IMR-90 (cell line): ENCODE results near the gene KCNK7. TPM values are rescaled to one million over a fixed set of nuclear protein-coding genes. Genes with fewer than 3 reads are reported as not detected.

ENCODE experiments used
- ATAC-seq: fragments of 200-7000 bp; cut with Tn5 transposase; 2 replicates; pipeline ENCODE4 v1.9.1; 2020; ENCODE audit warnings: low read depth, mild to moderate bottlenecking, moderate library complexity
- BruUV-seq: library from RNA; stranded (reverse); fragments of 400-500 nt; replicated peaks from 2 replicates; lab custom pipeline; 2021; lab: Mats Ljungman, UMichigan
- CTCF ChIA-PET: fragments of 300-600 bp; formaldehyde crosslinking; extraction: SDS; loops from one replicate; lab custom pipeline; 2021; ENCODE audit warnings: antibody characterized with exemption; lab: Yijun Ruan, JAX
- POLR2A ChIA-PET: fragments of 300-600 bp; sonication (Branson Sonifier 250); formaldehyde crosslinking; loops from one replicate; lab custom pipeline; 2022; ENCODE audit warnings: antibody characterized with exemption; ENCODE audit not compliant: unreplicated experiment; lab: Charles Lee
- DNase-seq: peaks from one replicate; pipeline ENCODE4 v3.0.0; 2013
- H2AFZ ChIP-seq: replicated peaks from 2 replicates; pipeline ENCODE3; 2013; ENCODE audit warnings: low read length, mild to moderate bottlenecking; ENCODE audit not compliant: poor library complexity
- H2AK5ac ChIP-seq: 2 replicates; pipeline ENCODE4 v1.6.1; 2013; ENCODE audit warnings: low read depth, low read length, inconsistent platforms
- H2AK9ac ChIP-seq: replicated peaks from 2 replicates; pipeline ENCODE3; 2013; ENCODE audit warnings: mild to moderate bottlenecking, low read depth, low read length, moderate library complexity; ENCODE audit not compliant: poor library complexity
- H2BK120ac ChIP-seq: 2 replicates; pipeline ENCODE4 v1.6.1; 2013; ENCODE audit warnings: low read depth, low read length, inconsistent platforms
- H2BK15ac ChIP-seq: 3 replicates; pipeline ENCODE4 v1.6.1; 2013; ENCODE audit warnings: low read depth, low read length, inconsistent platforms
- H2BK20ac ChIP-seq: 2 replicates; pipeline ENCODE4 v1.6.1; 2013; ENCODE audit warnings: low read depth, mild to moderate bottlenecking, inconsistent platforms, low read length, moderate library complexity
- H2BK5ac ChIP-seq: 2 replicates; pipeline ENCODE4 v1.6.1; 2013; ENCODE audit warnings: mild to moderate bottlenecking, low read depth, low read length, inconsistent platforms; ENCODE audit not compliant: poor library complexity, severe bottlenecking
- H3K14ac ChIP-seq: replicated peaks from 2 replicates; pipeline ENCODE4 v1.6.1; 2013; ENCODE audit warnings: low read depth, low read length, inconsistent platforms
- H3K18ac ChIP-seq: 2 replicates; pipeline ENCODE4 v1.6.1; 2013; ENCODE audit warnings: low read depth, low read length, control low read depth
- H3K23ac ChIP-seq: 2 replicates; pipeline ENCODE4 v1.6.1; 2013; ENCODE audit warnings: low read depth, low read length, inconsistent platforms
- H3K27ac ChIP-seq: 2 replicates; pipeline ENCODE4 v1.5.1; 2013; ENCODE audit warnings: mild to moderate bottlenecking, control low read depth, low read length; ENCODE audit not compliant: insufficient read depth
- H3K27me3 ChIP-seq: 2 replicates; pipeline ENCODE4 v1.6.1; 2013; ENCODE audit warnings: low read length; ENCODE audit not compliant: control insufficient read depth, insufficient read depth
- H3K36me3 ChIP-seq: 2 replicates; pipeline ENCODE4 v1.6.1; 2013; ENCODE audit warnings: low read length, mixed read lengths; ENCODE audit not compliant: control insufficient read depth, insufficient read depth
- H3K4ac ChIP-seq: 2 replicates; pipeline ENCODE4 v1.6.1; 2013; ENCODE audit warnings: low read depth, low read length, inconsistent platforms
- H3K4me1 ChIP-seq: 2 replicates; pipeline ENCODE4 v1.6.1; 2013; ENCODE audit warnings: low read length, mixed read lengths; ENCODE audit not compliant: control insufficient read depth, insufficient read depth
- H3K4me2 ChIP-seq: 2 replicates; pipeline ENCODE4 v1.6.1; 2013; ENCODE audit warnings: low read depth, mild to moderate bottlenecking, control low read depth, low read length, moderate library complexity
- H3K4me3 ChIP-seq: 2 replicates; pipeline ENCODE4 v1.5.1; 2013; ENCODE audit warnings: low read depth, mild to moderate bottlenecking, control low read depth, low read length, moderate library complexity; ENCODE audit not compliant: insufficient read depth
- H3K56ac ChIP-seq: 2 replicates; pipeline ENCODE4 v1.6.1; 2013; ENCODE audit warnings: low read length, inconsistent platforms; ENCODE audit not compliant: insufficient read depth; ENCODE audit errors: extremely low read depth
- H3K79me1 ChIP-seq, 2 experiments: 2 replicates each; pipeline ENCODE4 v1.6.1; 2013; ENCODE audit warnings: low read length in 2 of 2, inconsistent platforms in 1 of 2, low read depth in 1 of 2
- H3K9ac ChIP-seq: 2 replicates; pipeline ENCODE4 v1.6.1; 2013; ENCODE audit warnings: low read depth, low read length, control low read depth
- H3K9me1 ChIP-seq: 2 replicates; pipeline ENCODE4 v1.6.1; 2013; ENCODE audit warnings: low read length, inconsistent platforms; ENCODE audit not compliant: insufficient read depth
- H3K9me3 ChIP-seq: 2 replicates; pipeline ENCODE4 v1.6.1; 2013; ENCODE audit warnings: low read length; ENCODE audit not compliant: control insufficient read depth, insufficient read depth
- H4K20me1 ChIP-seq: 2 replicates; pipeline ENCODE4 v1.6.1; 2013; ENCODE audit warnings: low read length, inconsistent platforms; ENCODE audit not compliant: insufficient read depth
- H4K5ac ChIP-seq: 2 replicates; pipeline ENCODE4 v1.6.1; 2013; ENCODE audit warnings: mild to moderate bottlenecking, low read depth, low read length, control low read depth
- H4K8ac ChIP-seq, 2 experiments: 2 replicates each; pipeline ENCODE4 v1.6.1; 2013; ENCODE audit warnings: low read depth in 2 of 2, low read length in 2 of 2, control low read depth in 1 of 2, inconsistent platforms in 1 of 2
- H4K91ac ChIP-seq: 2 replicates; pipeline ENCODE4 v1.6.1; 2013; ENCODE audit warnings: low read depth, low read length, inconsistent platforms; ENCODE audit not compliant: insufficient read depth
- BHLHE40 ChIP-seq: fragments of 150-350 bp; IDR thresholded peaks from 2 replicates; pipeline ENCODE4 v1.6.1; 2016; ENCODE audit warnings: mild to moderate bottlenecking, low read depth, low read length
- CHD1 ChIP-seq: IDR thresholded peaks from 2 replicates; pipeline ENCODE4 v1.6.1; 2012; ENCODE audit warnings: low read depth, low read length, improper control_type of control experiment
- MAZ ChIP-seq: IDR thresholded peaks from 2 replicates; pipeline ENCODE4 v1.6.1; 2012; ENCODE audit warnings: low read depth, mild to moderate bottlenecking, low read length, improper control_type of control experiment, moderate library complexity, borderline replicate concordance
- MXI1 ChIP-seq: IDR thresholded peaks from 2 replicates; pipeline ENCODE4 v1.6.1; 2012; ENCODE audit warnings: low read depth, mild to moderate bottlenecking, low read length, moderate library complexity, borderline replicate concordance
- NFE2L2 ChIP-seq: fragments of 150-350 bp; IDR thresholded peaks from 2 replicates; pipeline ENCODE4 v1.6.1; 2016; ENCODE audit warnings: low read depth, mild to moderate bottlenecking, low read length
- RAD21 ChIP-seq: IDR thresholded peaks from 2 replicates; pipeline ENCODE4 v1.6.1; 2012; ENCODE audit warnings: low read length, improper control_type of control experiment
- SMC3 ChIP-seq: fragments of 150-350 bp; IDR thresholded peaks from 2 replicates; pipeline ENCODE4 v1.6.1; 2016; ENCODE audit warnings: low read depth, mild to moderate bottlenecking, antibody characterized with exemption, low read length, moderate library complexity
- WGBS, 2 experiments: methylation state at CpG; one replicate each; pipeline versions ENCODE4 v1.1.5 to v1.1.7; 2013; ENCODE audit warnings: missing lambda C conversion rate in 2 of 2; ENCODE audit not compliant: insufficient read length in 1 of 2; ENCODE audit errors: extremely low coverage in 2 of 2; 5-methylcytosine and 5-hydroxymethylcytosine counted together
- dilution Hi-C: fragments of 300-500 bp; cut with HindIII; formaldehyde crosslinking; loops from one replicate; pipeline ENCODE4 v1.14.3; 2018; ENCODE audit warnings: low sequenced_read_pairs; ENCODE audit not compliant: unreplicated experiment
- in situ Hi-C: fragments of 300-500 bp; cut with MboI; formaldehyde crosslinking; loops from 3 replicates; pipeline ENCODE4 v1.14.3; 2019; ENCODE audit warnings: low sequenced_read_pairs, inconsistent platforms, mixed read lengths
- intact Hi-C: fragments of 100-400 bp; cut with micrococcal nuclease; formaldehyde crosslinking; loops from 2 replicates; pipeline ENCODE4 v1.10.0; 2022
- polyA plus RNA-seq, 3 experiments: library from polyadenylated mRNA; depleted of rRNA; stranded (reverse); fragments of >200 nt; gene quantifications; 2 replicates each; pipeline ENCODE4 v1.2.3, GENCODE V29; 2012; ENCODE audit warnings: low replicate concordance in 1 of 3
- total RNA-seq: library from RNA; depleted of rRNA; stranded (reverse); fragments of >200 nt; gene quantifications from 2 replicates; pipeline ENCODE4 v1.2.3, GENCODE V29; 2012

KCNK7 gene
- total and polyA plus RNA-seq, 2 of the 4 experiments (the other 2 are of a cell fraction) = 0.09 TPM; not detected in 1

- Histone ChIP-seq H3K4me1 (no peaks in the 10 kb centered on the region), H2AK5ac (no peak overlapping the region), H3K9me3 (no peaks in the 10 kb centered on the region), H3K14ac (no peak overlapping the region), H3K79me1 (peaks cover 17 to 20% of the 10 kb centered on the region in 2 experiments; a peak in 3 of 4 replicates), H3K27me3 (no peaks in the 10 kb centered on the region), H4K8ac (no peak overlapping the region), H3K27ac (no peak overlapping the region), H3K56ac (no peak overlapping the region), H3K23ac (no peak overlapping the region), H3K4ac (no peak overlapping the region), H4K20me1 (peaks cover 3% of the 10 kb centered on the region), H2AFZ (no peak overlapping the region), H3K18ac (no peak overlapping the region), H2BK20ac (no peak overlapping the region), H3K9ac (no peak overlapping the region), H4K5ac (no peak overlapping the region), H4K91ac (no peak overlapping the region), H2BK5ac (no peak overlapping the region), H2BK120ac (no peak overlapping the region), H3K9me1 (no peaks in the 10 kb centered on the region), H2BK15ac (no peak overlapping the region), H3K4me3 (no peak overlapping the region), H2AK9ac (no peak overlapping the region), H3K4me2 (no peak overlapping the region), H3K36me3 (peaks cover 83% of the 10 kb centered on the region)
- intact Hi-C loops = no loop called here
- ChIA-PET POLR2A (no interaction called here), CTCF (no interaction called here)
- in situ Hi-C loops = no loop called here
- 89% methylated on average over 8 of the region's 14 CpGs; no CpG with 5 or more reads in 1 of the 2 experiments for WGBS, 2 experiments
- TF ChIP-seq SMC3 (no peak), CHD1 (no peak), BHLHE40 (no peak), RAD21 (no peak), MXI1 (no peak), MAZ (no peak), NFE2L2 (no peak)
- ATAC-seq = no peak
- dilution Hi-C loops = no loop called here
- DNase-seq = no peak
- BruUV-seq = no TSS peak
Measured at GRCh38 chr11:65623177-65623576, 27.6 kb upstream of the KCNK7 start.
